ENCODE measurements around the gene CFTR. TPM values are rescaled to one million over a fixed set of nuclear protein-coding genes. Genes with fewer than 3 reads are reported as not detected.

The CFTR gene
- total RNA-seq, 1 donor: not detected

DNA sequence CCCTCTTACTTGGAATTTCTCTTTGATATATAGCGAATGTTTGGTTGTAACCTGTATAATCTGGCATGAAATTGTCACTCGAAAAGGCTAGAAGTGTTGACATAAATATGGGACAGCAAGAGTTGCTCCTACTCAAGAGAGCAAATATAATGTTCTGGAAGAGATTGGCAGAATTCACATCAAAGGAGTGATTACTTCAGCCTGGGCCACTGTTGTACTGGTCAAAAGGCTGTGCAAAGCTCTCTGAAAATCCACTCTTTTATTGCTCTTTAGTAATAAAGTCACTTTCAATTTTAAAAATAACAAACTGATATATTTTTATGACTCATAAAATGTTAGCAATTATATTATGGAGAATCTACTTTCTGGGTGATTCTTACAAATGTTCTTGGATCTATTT, 58.2 kb downstream of the CFTR start:
- H3K4me1 ChIP-seq (ENCODE audit: insufficient read depth, low read length): no peaks in the 10 kb centered on the region
- H3K4me2 ChIP-seq (ENCODE audit: insufficient read depth, low read length): no peak overlapping the region
- no peaks in the 10 kb centered on the region for H3K79me2 ChIP-seq (ENCODE audit: insufficient read depth, low read length)
- TF ChIP-seq, protein P1, sequence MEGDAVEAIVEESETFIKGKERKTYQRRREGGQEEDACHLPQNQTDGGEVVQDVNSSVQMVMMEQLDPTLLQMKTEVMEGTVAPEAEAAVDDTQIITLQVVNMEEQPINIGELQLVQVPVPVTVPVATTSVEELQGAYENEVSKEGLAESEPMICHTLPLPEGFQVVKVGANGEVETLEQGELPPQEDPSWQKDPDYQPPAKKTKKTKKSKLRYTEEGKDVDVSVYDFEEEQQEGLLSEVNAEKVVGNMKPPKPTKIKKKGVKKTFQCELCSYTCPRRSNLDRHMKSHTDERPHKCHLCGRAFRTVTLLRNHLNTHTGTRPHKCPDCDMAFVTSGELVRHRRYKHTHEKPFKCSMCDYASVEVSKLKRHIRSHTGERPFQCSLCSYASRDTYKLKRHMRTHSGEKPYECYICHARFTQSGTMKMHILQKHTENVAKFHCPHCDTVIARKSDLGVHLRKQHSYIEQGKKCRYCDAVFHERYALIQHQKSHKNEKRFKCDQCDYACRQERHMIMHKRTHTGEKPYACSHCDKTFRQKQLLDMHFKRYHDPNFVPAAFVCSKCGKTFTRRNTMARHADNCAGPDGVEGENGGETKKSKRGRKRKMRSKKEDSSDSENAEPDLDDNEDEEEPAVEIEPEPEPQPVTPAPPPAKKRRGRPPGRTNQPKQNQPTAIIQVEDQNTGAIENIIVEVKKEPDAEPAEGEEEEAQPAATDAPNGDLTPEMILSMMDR (IDR thresholded peaks at IDR 0.05; ENCODE audit: extremely low read depth, low read depth, low read length): no peak
- no peak for DNase-seq (ENCODE audit: insufficient read length, low spot score, missing footprints)
- no peak overlapping the region for H2AFZ ChIP-seq (ENCODE audit: low read length)
- H3K27me3 ChIP-seq (ENCODE audit: insufficient read depth, low read length): no peaks in the 10 kb centered on the region
- no peaks in the 10 kb centered on the region for H3K9me3 ChIP-seq (ENCODE audit: low read depth, low read length)
- no peaks in the 10 kb centered on the region for H3K36me3 ChIP-seq (ENCODE audit: insufficient read depth, low read length)
- H4K20me1 ChIP-seq (ENCODE audit: insufficient read depth, low read length): no peaks in the 10 kb centered on the region
- no peak overlapping the region for H3K4me3 ChIP-seq (ENCODE audit: insufficient read depth, low read length)
- H3K27ac ChIP-seq (ENCODE audit: low read depth, low read length): no peak overlapping the region

DNA sequence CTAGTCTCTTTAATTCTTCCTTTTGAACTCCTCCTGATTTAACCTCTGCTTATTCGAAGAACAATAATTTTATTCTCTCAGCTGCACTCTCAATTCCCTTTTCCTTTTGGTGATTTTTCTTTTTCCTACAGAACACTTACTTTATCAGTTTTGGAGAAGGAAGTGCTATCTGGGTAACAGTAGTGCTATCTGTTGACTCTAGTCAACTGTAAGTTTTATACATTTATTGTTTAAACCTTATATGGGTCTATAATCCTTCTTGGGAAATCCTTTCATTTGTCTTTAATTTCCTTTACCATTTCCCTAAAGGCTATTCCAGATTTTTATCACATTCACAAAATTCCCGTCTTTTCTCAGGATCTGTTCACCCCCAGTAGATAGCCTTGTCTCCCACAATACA, 64.2 kb downstream of the CFTR start:
- Histone ChIP-seq H3K9me3 (ENCODE audit: low read depth, low read length) (no peaks in the 10 kb centered on the region), H4K20me1 (ENCODE audit: insufficient read depth, low read length) (no peaks in the 10 kb centered on the region), H3K27ac (ENCODE audit: low read depth, low read length) (no peak overlapping the region), H3K4me2 (ENCODE audit: insufficient read depth, low read length) (no peak overlapping the region), H3K4me1 (ENCODE audit: insufficient read depth, low read length) (no peaks in the 10 kb centered on the region), H3K4me3 (ENCODE audit: insufficient read depth, low read length) (no peak overlapping the region), H3K79me2 (ENCODE audit: insufficient read depth, low read length) (no peaks in the 10 kb centered on the region), H3K27me3 (ENCODE audit: insufficient read depth, low read length) (no peaks in the 10 kb centered on the region), H2AFZ (ENCODE audit: low read length) (no peak overlapping the region), H3K36me3 (ENCODE audit: insufficient read depth, low read length) (no peaks in the 10 kb centered on the region)
- TF ChIP-seq, protein P1 (IDR thresholded peaks at IDR 0.05; ENCODE audit: extremely low read depth, low read depth, low read length): no peak
- no peak for DNase-seq (ENCODE audit: insufficient read length, low spot score, missing footprints)

DNA sequence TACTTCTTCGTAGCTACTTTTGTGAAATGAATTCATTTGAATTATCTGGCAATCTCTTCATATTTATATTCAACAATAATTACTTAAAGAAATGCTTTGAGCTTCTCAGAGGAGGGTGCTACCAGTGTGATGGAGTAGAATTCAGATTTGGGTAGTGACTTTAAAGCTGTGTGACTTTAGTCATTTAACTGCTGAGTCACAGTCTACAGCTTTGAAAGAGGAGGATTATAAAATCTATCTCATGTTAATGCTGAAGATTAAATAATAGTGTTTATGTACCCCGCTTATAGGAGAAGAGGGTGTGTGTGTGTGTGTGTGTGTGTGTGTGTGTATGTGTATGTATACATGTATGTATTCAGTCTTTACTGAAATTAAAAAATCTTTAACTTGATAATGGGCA, 68.2 kb downstream of the CFTR start:
- Histone ChIP-seq H3K9me3 (ENCODE audit: low read depth, low read length) (no peaks in the 10 kb centered on the region), H2AFZ (ENCODE audit: low read length) (no peak overlapping the region), H3K4me1 (ENCODE audit: insufficient read depth, low read length) (no peaks in the 10 kb centered on the region), H3K79me2 (ENCODE audit: insufficient read depth, low read length) (no peaks in the 10 kb centered on the region), H3K36me3 (ENCODE audit: insufficient read depth, low read length) (no peaks in the 10 kb centered on the region), H3K4me2 (ENCODE audit: insufficient read depth, low read length) (no peak overlapping the region), H3K27ac (ENCODE audit: low read depth, low read length) (no peak overlapping the region), H4K20me1 (ENCODE audit: insufficient read depth, low read length) (no peaks in the 10 kb centered on the region), H3K27me3 (ENCODE audit: insufficient read depth, low read length) (no peaks in the 10 kb centered on the region), H3K4me3 (ENCODE audit: insufficient read depth, low read length) (no peak overlapping the region)
- TF ChIP-seq, protein P1 (IDR thresholded peaks at IDR 0.05; ENCODE audit: extremely low read depth, low read depth, low read length): no peak
- DNase-seq (ENCODE audit: insufficient read length, low spot score, missing footprints): no peak

DNA sequence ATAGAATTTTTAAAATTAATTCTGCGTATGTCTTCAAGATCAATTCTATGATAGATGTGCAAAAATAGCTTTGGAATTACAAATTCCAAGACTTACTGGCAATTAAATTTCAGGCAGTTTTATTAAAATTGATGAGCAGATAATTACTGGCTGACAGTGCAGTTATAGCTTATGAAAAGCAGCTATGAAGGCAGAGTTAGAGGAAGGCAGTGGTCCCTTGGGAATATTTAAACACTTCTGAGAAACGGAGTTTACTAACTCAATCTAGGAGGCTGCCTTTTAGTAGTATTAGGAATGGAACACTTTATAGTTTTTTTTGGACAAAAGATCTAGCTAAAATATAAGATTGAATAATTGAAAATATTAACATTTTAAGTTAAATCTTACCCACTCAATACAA, 70.8 kb downstream of the CFTR start:
- Histone ChIP-seq H3K4me1 (ENCODE audit: insufficient read depth, low read length) (no peaks in the 10 kb centered on the region), H3K4me2 (ENCODE audit: insufficient read depth, low read length) (no peak overlapping the region), H2AFZ (ENCODE audit: low read length) (no peak overlapping the region), H3K27ac (ENCODE audit: low read depth, low read length) (no peak overlapping the region), H4K20me1 (ENCODE audit: insufficient read depth, low read length) (no peaks in the 10 kb centered on the region), H3K9me3 (ENCODE audit: low read depth, low read length) (no peaks in the 10 kb centered on the region), H3K36me3 (ENCODE audit: insufficient read depth, low read length) (no peaks in the 10 kb centered on the region), H3K4me3 (ENCODE audit: insufficient read depth, low read length) (no peak overlapping the region), H3K27me3 (ENCODE audit: insufficient read depth, low read length) (no peaks in the 10 kb centered on the region), H3K79me2 (ENCODE audit: insufficient read depth, low read length) (no peaks in the 10 kb centered on the region)
- TF ChIP-seq, protein P1 (IDR thresholded peaks at IDR 0.05; ENCODE audit: extremely low read depth, low read depth, low read length): no peak
- DNase-seq (ENCODE audit: insufficient read length, low spot score, missing footprints): no peak
